HEK293 (cell line): ENCODE data around the gene EIF4ENIF1.

Source experiments
- GLI2 ChIP-seq: fragments of 450-650 bp; formaldehyde crosslinking; IDR thresholded peaks from 2 replicates; pipeline ENCODE4; 2017; ENCODE audit warnings: missing biosample characterization, missing genetic modification characterization, low read depth, borderline replicate concordance
- HIC1 ChIP-seq: fragments of 450-650 bp; formaldehyde crosslinking; IDR thresholded peaks from 2 replicates; pipeline ENCODE4 v1.5.1; 2016; ENCODE audit warnings: missing biosample characterization, missing genetic modification characterization
- MYNN ChIP-seq: fragments of 450-650 bp; formaldehyde crosslinking; IDR thresholded peaks from 2 replicates; pipeline ENCODE4 v1.5.1; 2016; ENCODE audit warnings: missing biosample characterization, missing genetic modification characterization, borderline replicate concordance
- PATZ1 ChIP-seq: fragments of 450-650 bp; formaldehyde crosslinking; IDR thresholded peaks from 2 replicates; pipeline ENCODE4 v1.5.1; 2016; ENCODE audit warnings: missing biosample characterization, missing genetic modification characterization
- PBX3 ChIP-seq: sonication (generic); formaldehyde crosslinking; IDR thresholded peaks from 2 replicates; pipeline ENCODE4 v1.8.1; 2022; ENCODE audit warnings: mild to moderate bottlenecking, moderate library complexity, missing genetic modification reagents
- PRDM2 ChIP-seq: fragments of 450-650 bp; formaldehyde crosslinking; IDR thresholded peaks from 2 replicates; pipeline ENCODE4 v1.5.1; 2016; ENCODE audit warnings: missing biosample characterization, missing genetic modification characterization, borderline replicate concordance
- SCRT2 ChIP-seq: fragments of 450-650 bp; formaldehyde crosslinking; IDR thresholded peaks from 2 replicates; pipeline ENCODE4 v1.5.1; 2016; ENCODE audit warnings: missing biosample characterization, missing genetic modification characterization
- ZBTB1 ChIP-seq: fragments of 450-650 bp; formaldehyde crosslinking; IDR thresholded peaks from 2 replicates; pipeline ENCODE4 v1.5.1; 2016; ENCODE audit warnings: missing biosample characterization, missing genetic modification characterization
- ZBTB48 ChIP-seq: fragments of 450-650 bp; formaldehyde crosslinking; IDR thresholded peaks from 2 replicates; pipeline ENCODE4 v1.5.1; 2016; ENCODE audit warnings: missing biosample characterization, missing genetic modification characterization
- ZBTB7A ChIP-seq: fragments of 450-650 bp; formaldehyde crosslinking; IDR thresholded peaks from 2 replicates; pipeline ENCODE4 v1.5.1; 2016; ENCODE audit warnings: low read depth, missing biosample characterization, missing genetic modification characterization
- ZNF10 ChIP-seq: fragments of 450-650 bp; formaldehyde crosslinking; IDR thresholded peaks from 2 replicates; pipeline ENCODE4 v1.5.1; 2017; ENCODE audit warnings: missing biosample characterization, missing genetic modification characterization
- ZNF133 ChIP-seq: fragments of 450-650 bp; formaldehyde crosslinking; IDR thresholded peaks from 2 replicates; pipeline ENCODE4 v1.5.1; 2016; ENCODE audit warnings: missing biosample characterization, missing genetic modification characterization
- ZNF174 ChIP-seq: fragments of 450-650 bp; formaldehyde crosslinking; IDR thresholded peaks from 2 replicates; pipeline ENCODE4 v1.5.0; 2017; ENCODE audit warnings: missing biosample characterization, mild to moderate bottlenecking, missing genetic modification characterization
- ZNF184 ChIP-seq: fragments of 450-650 bp; IDR thresholded peaks from 2 replicates; pipeline ENCODE4 v1.5.1; 2018; ENCODE audit warnings: missing biosample characterization, mild to moderate bottlenecking, missing genetic modification characterization
- ZNF214 ChIP-seq: fragments of 450-650 bp; formaldehyde crosslinking; IDR thresholded peaks from 2 replicates; pipeline ENCODE4 v1.5.1; 2017; ENCODE audit warnings: missing biosample characterization, mild to moderate bottlenecking, missing genetic modification characterization, borderline replicate concordance
- ZNF26 ChIP-seq: fragments of 450-650 bp; formaldehyde crosslinking; IDR thresholded peaks from 2 replicates; pipeline ENCODE4 v1.5.1; 2016; ENCODE audit warnings: missing biosample characterization, missing genetic modification characterization
- ZNF341 ChIP-seq: fragments of 450-650 bp; formaldehyde crosslinking; IDR thresholded peaks from 2 replicates; pipeline ENCODE4; 2016; ENCODE audit warnings: low read depth, missing biosample characterization, missing genetic modification characterization
- ZNF449 ChIP-seq: fragments of 450-650 bp; formaldehyde crosslinking; IDR thresholded peaks from 2 replicates; pipeline ENCODE4 v1.5.1; 2017; ENCODE audit warnings: missing biosample characterization, mild to moderate bottlenecking, missing genetic modification characterization, moderate library complexity
- ZNF513 ChIP-seq: fragments of 450-650 bp; IDR thresholded peaks from 2 replicates; pipeline ENCODE4 v1.5.1; 2018; ENCODE audit warnings: missing biosample characterization, missing genetic modification characterization
- ZNF514 ChIP-seq: fragments of 450-650 bp; formaldehyde crosslinking; IDR thresholded peaks from 2 replicates; pipeline ENCODE4 v1.5.1; 2016; ENCODE audit warnings: missing biosample characterization, missing genetic modification characterization
- ZNF561 ChIP-seq: fragments of 450-650 bp; IDR thresholded peaks from 2 replicates; pipeline ENCODE4 v1.5.1; 2018; ENCODE audit warnings: missing biosample characterization, missing genetic modification characterization, borderline replicate concordance
- ZNF670 ChIP-seq: fragments of 450-650 bp; formaldehyde crosslinking; IDR thresholded peaks from 2 replicates; pipeline ENCODE4 v1.5.1; 2016; ENCODE audit warnings: missing biosample characterization, missing genetic modification characterization, low read depth
- ZXDB ChIP-seq: fragments of 450-650 bp; formaldehyde crosslinking; IDR thresholded peaks from 2 replicates; pipeline ENCODE4 v1.5.1; 2016; ENCODE audit warnings: missing biosample characterization, missing genetic modification characterization

EIF4ENIF1 gene

GRCh38 chr22:31488988-31489617, 539 bp downstream of the EIF4ENIF1 start (continued):
- TF ChIP-seq HIC1, result no peak
- peak; percentile 42 for TF ChIP-seq PATZ1 (tag by site-specific recombination)
- no peak for TF ChIP-seq ZNF561
- peak; percentile 72; the same call in 1 of the 2 replicates for TF ChIP-seq ZBTB7A (tag by site-specific recombination)
- TF ChIP-seq ZNF174, result no peak
- no peak for TF ChIP-seq ZNF26 (tag by site-specific recombination)
- no peak for TF ChIP-seq ZNF341 (tag by site-specific recombination)
- no peak for TF ChIP-seq ZBTB1
- no peak for TF ChIP-seq ZNF449 (tag by site-specific recombination)
- peak; percentile 63 for TF ChIP-seq SCRT2
- no peak for TF ChIP-seq ZNF214 (tag by site-specific recombination)
- TF ChIP-seq PRDM2, result no peak
- no peak for TF ChIP-seq ZNF670 (tag by site-specific recombination)
- peak; percentile 80 for TF ChIP-seq ZXDB
- no peak for TF ChIP-seq GLI2 (tag by site-specific recombination)
- TF ChIP-seq ZNF133, result no peak
- no peak for TF ChIP-seq ZNF184 (tag by site-specific recombination)
- TF ChIP-seq ZNF513 (tag by site-specific recombination), result no peak
- TF ChIP-seq MYNN, result no peak
- TF ChIP-seq ZNF10 (tag by site-specific recombination), result no peak
- no peak for TF ChIP-seq ZNF514 (tag by site-specific recombination)
- no peak for TF ChIP-seq PBX3
- peak; percentile 44; the same call in 1 of the 2 replicates for TF ChIP-seq ZBTB48 (tag by site-specific recombination)
